Hematopoietic multipotent progenitor cell treated with erythropoietin and hydrocortisone succinate and interleukin-3 and kit ligand, for 17 days (in vitro differentiated cells): ENCODE results near the gene SMAD7.

Experiments
- DNase-seq: peaks from one replicate; pipeline ENCODE4 v3.0.0-alpha.2; 2015; ENCODE audit warnings: low spot score

The SMAD7 gene

GRCh38 chr18:48959921-48960920 lies 9.5 kb upstream of the SMAD7 start:
- DNase-seq, result no peak

- no peak for DNase-seq
These were observed 8.8 kb upstream of the SMAD7 start for GRCh38 chr18:48959551-48959920.

GRCh38 chr18:48958951-48959350 lies 8.2 kb upstream of the SMAD7 start:
- no peak for DNase-seq

- DNase-seq, result no peak
These were observed 6.9 kb upstream of the SMAD7 start for GRCh38 chr18:48957616-48958015.

- no peak for DNase-seq
These were observed 6.4 kb upstream of the SMAD7 start for GRCh38 chr18:48957136-48957535.

- no peak for DNase-seq
These were observed 5.6 kb upstream of the SMAD7 start for GRCh38 chr18:48956356-48956755.

GRCh38 chr18:48955830-48956261 lies 5.1 kb upstream of the SMAD7 start:
- no peak for DNase-seq

- DNase-seq, result no peak
These were observed 4.4 kb upstream of the SMAD7 start for GRCh38 chr18:48954886-48955819.

GRCh38 chr18:48953104-48953706 lies 2.4 kb upstream of the SMAD7 start:
- DNase-seq, result no peak

- DNase-seq, result no peak
These were observed 1.7 kb upstream of the SMAD7 start for GRCh38 chr18:48952287-48953103.

GRCh38 chr18:48951448-48952286 lies 902 bp upstream of the SMAD7 start:
- no peak for DNase-seq

GRCh38 chr18:48949606-48950535 lies 894 bp downstream of the SMAD7 start:
- no peak for DNase-seq

- DNase-seq, result no peak
These were observed 1.6 kb downstream of the SMAD7 start for GRCh38 chr18:48949050-48949605.

- DNase-seq, result no peak
These were observed 2.4 kb downstream of the SMAD7 start for GRCh38 chr18:48948112-48949049.

GRCh38 chr18:48947560-48947959 lies 3.2 kb downstream of the SMAD7 start:
- DNase-seq, result no peak

- DNase-seq, result no peak
These were observed 3.7 kb downstream of the SMAD7 start for GRCh38 chr18:48947092-48947491.

- DNase-seq, result no peak
These were observed 4.4 kb downstream of the SMAD7 start for GRCh38 chr18:48946329-48946835.

- no peak for DNase-seq
These were observed 4.9 kb downstream of the SMAD7 start for GRCh38 chr18:48945953-48946217.
